Uterus (tissue), 4 donors: Measurements from ENCODE around the gene PLEKHA4. TPM values are rescaled to one million over a fixed set of nuclear protein-coding genes. Genes with fewer than 3 reads are reported as not detected.
"Not testable (repeated sequence)": the region's sequence is repeated elsewhere in the genome, so short reads cannot be mapped to it uniquely, and the experiment has no call there.

Experiments
- DNase-seq, 2 donors: peaks; one replicate each; pipeline ENCODE4 v3.0.0-alpha.2; 2019 to 2020
- H3K27ac ChIP-seq, 2 donors: fragments of 200-600 bp; sonication (generic); 1 replicate in 1 of 2; 2 replicates in 1 of 2; pipeline ENCODE4 v1.5.1; 2016 to 2018
- H3K27me3 ChIP-seq, 2 donors: fragments of 200-600 bp; sonication (generic); one replicate each; pipeline ENCODE4 v1.5.1; 2018 to 2019; ENCODE audit warnings: control low read depth in 1 of 2
- H3K36me3 ChIP-seq, 2 donors: fragments of 200-600 bp; sonication (generic); one replicate each; pipeline ENCODE4 v1.5.1; 2019; ENCODE audit warnings: control low read depth in 1 of 2
- H3K4me1 ChIP-seq, 2 donors: fragments of 200-600 bp; sonication (generic); one replicate each; pipeline ENCODE4 v1.5.1; 2018 to 2019; ENCODE audit warnings: control low read depth in 1 of 2
- H3K4me3 ChIP-seq, 2 donors: fragments of 200-600 bp; sonication (generic); 1 replicate in 1 of 2; 2 replicates in 1 of 2; pipeline ENCODE4 v1.5.1; 2018 to 2019; ENCODE audit warnings: mild to moderate bottlenecking in 1 of 2
- H3K9me3 ChIP-seq, 2 donors: fragments of 200-600 bp; sonication (generic); one replicate each; pipeline ENCODE4 v1.5.1; 2019; ENCODE audit warnings: control low read depth in 1 of 2
- POLR2A ChIP-seq, 2 donors: fragments of 450-650 bp; IDR thresholded peaks; one replicate each; pipeline ENCODE4 v1.6.1; 2016; ENCODE audit warnings: antibody characterized with exemption in 2 of 2, mild to moderate bottlenecking in 1 of 2, moderate library complexity in 1 of 2
- intact Hi-C: fragments of 100-400 bp; cut with DNase I; formaldehyde crosslinking; loops from one replicate; pipeline ENCODE4 v1.15.1; 2023; ENCODE audit warnings: low total_unique reads
- total RNA-seq, 4 donors: library from RNA; depleted of rRNA in 3 of 4; stranded (reverse); fragments of >200 nt in 3 of 4; gene quantifications; one replicate each; pipeline versions ENCODE4 v1.1.0 to v1.2.4, GENCODE V29; 2014 to 2023
- TF ChIP-seq, protein P1 (sequence below), 4 experiments: fragments of 200-600 bp in 2 of 4; fragments of 450-650 bp in 2 of 4; sonication (generic) in 2 of 4; IDR thresholded peaks; one replicate each; pipeline ENCODE4 v1.5.1; 2016 to 2019; ENCODE audit warnings: antibody characterized with exemption in 4 of 4, mild to moderate bottlenecking in 2 of 4, moderate library complexity in 1 of 4
- donor health status: DM: yes; HTN: yes; CAD: no.

The PLEKHA4 gene
- total RNA-seq, 4 donors from 2014 or later = 1.3 to 60.4 (median 10.4) TPM

- no peaks in the 10 kb centered on the region for H3K27me3 ChIP-seq
- H3K36me3 ChIP-seq = no peaks in the 10 kb centered on the region
- H3K4me3 ChIP-seq = peak overlapping the region; percentile 67 to 89
- TF ChIP-seq POLR2A (IDR thresholded peaks at IDR 0.05) = no peak
- TF ChIP-seq, protein P1, sequence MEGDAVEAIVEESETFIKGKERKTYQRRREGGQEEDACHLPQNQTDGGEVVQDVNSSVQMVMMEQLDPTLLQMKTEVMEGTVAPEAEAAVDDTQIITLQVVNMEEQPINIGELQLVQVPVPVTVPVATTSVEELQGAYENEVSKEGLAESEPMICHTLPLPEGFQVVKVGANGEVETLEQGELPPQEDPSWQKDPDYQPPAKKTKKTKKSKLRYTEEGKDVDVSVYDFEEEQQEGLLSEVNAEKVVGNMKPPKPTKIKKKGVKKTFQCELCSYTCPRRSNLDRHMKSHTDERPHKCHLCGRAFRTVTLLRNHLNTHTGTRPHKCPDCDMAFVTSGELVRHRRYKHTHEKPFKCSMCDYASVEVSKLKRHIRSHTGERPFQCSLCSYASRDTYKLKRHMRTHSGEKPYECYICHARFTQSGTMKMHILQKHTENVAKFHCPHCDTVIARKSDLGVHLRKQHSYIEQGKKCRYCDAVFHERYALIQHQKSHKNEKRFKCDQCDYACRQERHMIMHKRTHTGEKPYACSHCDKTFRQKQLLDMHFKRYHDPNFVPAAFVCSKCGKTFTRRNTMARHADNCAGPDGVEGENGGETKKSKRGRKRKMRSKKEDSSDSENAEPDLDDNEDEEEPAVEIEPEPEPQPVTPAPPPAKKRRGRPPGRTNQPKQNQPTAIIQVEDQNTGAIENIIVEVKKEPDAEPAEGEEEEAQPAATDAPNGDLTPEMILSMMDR (IDR thresholded peaks at IDR 0.05) = no peak
- peak overlapping the region; percentile 89 to 98 for H3K27ac ChIP-seq
- no peaks in the 10 kb centered on the region for H3K9me3 ChIP-seq
- no peak for DNase-seq
- intact Hi-C loops = no loop called here
- peaks cover 0 to 9% of the 10 kb centered on the region in 2 donors for H3K4me1 ChIP-seq
Measured at GRCh38 chr19:48900477-48901406, 32.3 kb upstream of the PLEKHA4 start.

- Histone ChIP-seq H3K36me3 (no peaks in the 10 kb centered on the region), H3K27me3 (no peaks in the 10 kb centered on the region), H3K4me1 (peaks cover 0 to 9% of the 10 kb centered on the region in 2 donors), H3K9me3 (no peaks in the 10 kb centered on the region), H3K4me3 (peak within 1 kb of the TSS; percentile 67 to 89), H3K27ac (peak within 1 kb of the TSS; percentile 89 to 98)
- intact Hi-C loops = loop anchor here (10.0 kb wide), 1 partner anchor 65 kb away; the partner anchor contains the start of gene FTL
- TF ChIP-seq, protein P1 (IDR thresholded peaks at IDR 0.05) = peak; percentile 21 to 57 (median 34)
- peak; percentile 68 to 73 for TF ChIP-seq POLR2A (IDR thresholded peaks at IDR 0.05)
- DNase-seq = peak; percentile 100
Measured at GRCh38 chr19:48899781-48900476, 31.5 kb upstream of the PLEKHA4 start, which contains the start of gene NUCB1. NUCB1 (plus strand) TSS chr19:48900312; CDS start chr19:48900797, 485 bp downstream.

GRCh38 chr19:48899386-48899749 is 31.0 kb upstream of the PLEKHA4 start:
- peak overlapping the region; percentile 67 to 89 for H3K4me3 ChIP-seq
- H3K9me3 ChIP-seq, H3K36me3 ChIP-seq, H3K4me1 ChIP-seq, DNase-seq, H3K27me3 ChIP-seq: not testable (repeated sequence)
- peak overlapping the region; percentile 89 to 98 for H3K27ac ChIP-seq
- intact Hi-C loops = loop anchor here (10.0 kb wide), 1 partner anchor 65 kb away; the partner anchor contains the start of gene FTL

- DNase-seq = no peak
- Histone ChIP-seq H3K4me3 (no peak overlapping the region), H3K4me1 (peaks cover 0 to 8% of the 10 kb centered on the region in 2 donors), H3K36me3 (no peaks in the 10 kb centered on the region), H3K27me3 (no peaks in the 10 kb centered on the region), H3K27ac (peak overlapping the region; percentile 88 to 91), H3K9me3 (no peaks in the 10 kb centered on the region)
- TF ChIP-seq, protein P1 (IDR thresholded peaks at IDR 0.05) = no peak
- TF ChIP-seq POLR2A (IDR thresholded peaks at IDR 0.05) = no peak
- intact Hi-C loops = loop anchor here (10.0 kb wide), 1 partner anchor 68 kb away; the partner anchor contains the start of gene FTL
Measured at GRCh38 chr19:48897181-48897580, 28.8 kb upstream of the PLEKHA4 start.

DNA sequence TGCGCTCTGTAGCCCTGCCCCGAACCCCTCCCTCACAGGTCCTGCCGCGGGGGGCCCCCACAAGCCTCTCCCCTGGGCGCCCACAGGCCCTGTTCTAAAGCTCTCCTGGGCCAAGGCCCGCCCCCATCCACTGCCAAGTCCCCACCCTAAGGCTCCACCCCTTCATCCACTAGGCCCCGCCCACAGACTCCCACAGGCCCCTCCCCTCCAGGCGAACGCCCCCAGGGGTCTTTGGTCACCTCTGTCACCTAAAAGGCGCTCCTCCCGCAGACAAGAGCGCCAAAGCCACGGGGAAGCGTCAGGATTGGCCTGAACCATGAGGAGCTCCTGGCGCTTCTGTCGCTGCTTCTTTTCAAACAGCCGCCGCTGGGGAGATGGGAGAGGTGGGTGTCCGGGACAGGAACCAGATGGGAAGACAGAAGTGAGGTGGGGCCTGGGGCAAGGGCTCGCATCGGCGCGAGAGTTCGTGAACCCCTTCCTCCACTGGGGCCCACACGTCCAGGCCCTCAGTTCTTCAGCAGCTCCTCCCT is 27.8 kb upstream of the PLEKHA4 start:
- Histone ChIP-seq H3K27ac (peak overlapping the region; percentile 88 to 91), H3K27me3 (no peaks in the 10 kb centered on the region), H3K9me3 (no peaks in the 10 kb centered on the region), H3K4me1 (peaks cover 0 to under 1% of the 10 kb centered on the region in 2 donors), H3K36me3 (no peaks in the 10 kb centered on the region), H3K4me3 (peak overlapping the region; percentile 33 to 37)
- intact Hi-C loops = loop anchor here (10.0 kb wide), 1 partner anchor 69 kb away; the partner anchor contains the start of gene FTL
- DNase-seq = peak; percentile 79 to 81
- TF ChIP-seq POLR2A (IDR thresholded peaks at IDR 0.05) = no peak
- TF ChIP-seq, protein P1 (IDR thresholded peaks at IDR 0.05) = no peak
